ENCODE data around the gene NR2F1-AS1.

NR2F1-AS1 gene

GRCh38 chr5:93580927-93581445 is at the start of gene NR2F1-AS1:
TSS of gene NR2F1-AS1 (minus strand) at chr5:93581219.
- DNase-seq: no peak

- DNase-seq: no peak
Measured at GRCh38 chr5:93626801-93627200, 45.8 kb upstream of the NR2F1-AS1 start.

- DNase-seq: no peak
Measured at GRCh38 chr5:93623153-93623552, 42.1 kb upstream of the NR2F1-AS1 start.

GRCh38 chr5:93622240-93622885 is 41.3 kb upstream of the NR2F1-AS1 start:
- peak; percentile 9 to 73 for DNase-seq

GRCh38 chr5:93621327-93621798 is 40.3 kb upstream of the NR2F1-AS1 start:
- DNase-seq: peak; percentile 71 to 80

GRCh38 chr5:93620487-93621326 is 39.7 kb upstream of the NR2F1-AS1 start:
- peak; percentile 54 to 59 for DNase-seq

- DNase-seq: no peak
Measured at GRCh38 chr5:93616538-93617174, 35.6 kb upstream of the NR2F1-AS1 start.

- DNase-seq: no peak
Measured at GRCh38 chr5:93612855-93613243, 31.8 kb upstream of the NR2F1-AS1 start.

- DNase-seq: peak in 1 of 2 donors; percentile 45
Measured at GRCh38 chr5:93611976-93612854, 31.2 kb upstream of the NR2F1-AS1 start.

GRCh38 chr5:93611273-93611975 is 30.4 kb upstream of the NR2F1-AS1 start:
- DNase-seq: no peak

- DNase-seq: no peak
Measured at GRCh38 chr5:93610581-93611272, 29.7 kb upstream of the NR2F1-AS1 start.

GRCh38 chr5:93609762-93610161 is 28.7 kb upstream of the NR2F1-AS1 start:
- no peak for DNase-seq

- DNase-seq: no peak
Measured at GRCh38 chr5:93608855-93609254, 27.8 kb upstream of the NR2F1-AS1 start.

GRCh38 chr5:93607367-93608258 is 26.6 kb upstream of the NR2F1-AS1 start:
- DNase-seq: peak; percentile 36 to 86

- DNase-seq: no peak
Measured at GRCh38 chr5:93606382-93606752, 25.3 kb upstream of the NR2F1-AS1 start.

- no peak for DNase-seq
Measured at GRCh38 chr5:93604644-93605515, 23.9 kb upstream of the NR2F1-AS1 start.

- DNase-seq: peak in 1 of 2 donors; percentile 38
Measured at GRCh38 chr5:93603793-93604643, 23.0 kb upstream of the NR2F1-AS1 start.
